Activated CD4-positive, alpha-beta T cell treated with anti-CD3 and anti-CD28 coated beads, Interleukin-2, amount 50 U/mL, for 24 hours (primary cell): ENCODE data around the gene HLX.

Experiments used
- DNase-seq, 2 donors: peaks; one replicate each; pipeline ENCODE4 v3.0.0-alpha.2; 2020; ENCODE audit warnings: low read depth in 1 of 2, low spot score in 1 of 2

The HLX gene

GRCh38 chr1:220882061-220882891, 3.0 kb downstream of the HLX start:
- DNase-seq = no peak

DNA sequence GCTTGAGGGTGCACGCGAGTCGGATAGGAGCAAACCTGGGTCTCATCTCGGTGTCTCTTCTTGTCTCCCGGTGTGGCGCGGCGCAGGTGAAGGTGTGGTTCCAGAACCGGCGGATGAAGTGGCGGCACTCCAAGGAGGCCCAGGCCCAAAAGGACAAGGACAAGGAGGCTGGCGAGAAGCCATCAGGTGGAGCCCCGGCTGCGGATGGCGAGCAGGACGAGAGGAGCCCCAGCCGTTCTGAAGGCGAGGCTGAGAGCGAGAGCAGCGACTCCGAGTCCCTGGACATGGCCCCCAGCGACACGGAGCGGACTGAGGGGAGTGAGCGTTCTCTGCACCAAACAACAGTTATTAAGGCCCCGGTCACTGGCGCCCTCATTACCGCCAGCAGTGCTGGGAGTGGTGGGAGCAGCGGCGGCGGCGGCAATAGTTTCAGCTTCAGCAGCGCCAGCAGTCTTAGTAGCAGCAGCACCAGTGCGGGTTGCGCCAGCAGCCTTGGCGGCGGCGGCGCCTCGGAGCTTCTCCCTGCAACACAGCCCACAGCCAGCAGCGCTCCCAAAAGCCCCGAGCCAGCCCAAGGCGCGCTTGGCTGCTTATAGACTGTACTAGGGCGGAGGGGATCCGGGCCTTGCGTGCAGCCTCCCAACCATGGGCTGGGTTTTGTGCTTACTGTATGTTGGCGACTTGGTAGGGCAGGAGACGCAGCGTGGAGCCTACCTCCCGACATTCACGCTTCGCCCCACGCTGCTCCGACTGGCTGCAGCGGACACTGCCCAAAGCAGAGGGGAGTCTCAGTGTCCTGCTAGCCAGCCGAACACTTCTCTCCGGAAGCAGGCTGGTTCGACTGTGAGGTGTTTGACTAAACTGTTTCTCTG, 5.1 kb downstream of the HLX start:
- DNase-seq = no peak

- no peak for DNase-seq
These were observed 6.0 kb downstream of the HLX start for GRCh38 chr1:220884981-220885918.

GRCh38 chr1:220885971-220886370, 6.7 kb downstream of the HLX start:
- DNase-seq = no peak

- no peak for DNase-seq
These were observed 7.4 kb downstream of the HLX start for GRCh38 chr1:220886470-220887201.

- DNase-seq = no peak
These were observed 7.9 kb downstream of the HLX start for GRCh38 chr1:220887202-220887519.

DNA sequence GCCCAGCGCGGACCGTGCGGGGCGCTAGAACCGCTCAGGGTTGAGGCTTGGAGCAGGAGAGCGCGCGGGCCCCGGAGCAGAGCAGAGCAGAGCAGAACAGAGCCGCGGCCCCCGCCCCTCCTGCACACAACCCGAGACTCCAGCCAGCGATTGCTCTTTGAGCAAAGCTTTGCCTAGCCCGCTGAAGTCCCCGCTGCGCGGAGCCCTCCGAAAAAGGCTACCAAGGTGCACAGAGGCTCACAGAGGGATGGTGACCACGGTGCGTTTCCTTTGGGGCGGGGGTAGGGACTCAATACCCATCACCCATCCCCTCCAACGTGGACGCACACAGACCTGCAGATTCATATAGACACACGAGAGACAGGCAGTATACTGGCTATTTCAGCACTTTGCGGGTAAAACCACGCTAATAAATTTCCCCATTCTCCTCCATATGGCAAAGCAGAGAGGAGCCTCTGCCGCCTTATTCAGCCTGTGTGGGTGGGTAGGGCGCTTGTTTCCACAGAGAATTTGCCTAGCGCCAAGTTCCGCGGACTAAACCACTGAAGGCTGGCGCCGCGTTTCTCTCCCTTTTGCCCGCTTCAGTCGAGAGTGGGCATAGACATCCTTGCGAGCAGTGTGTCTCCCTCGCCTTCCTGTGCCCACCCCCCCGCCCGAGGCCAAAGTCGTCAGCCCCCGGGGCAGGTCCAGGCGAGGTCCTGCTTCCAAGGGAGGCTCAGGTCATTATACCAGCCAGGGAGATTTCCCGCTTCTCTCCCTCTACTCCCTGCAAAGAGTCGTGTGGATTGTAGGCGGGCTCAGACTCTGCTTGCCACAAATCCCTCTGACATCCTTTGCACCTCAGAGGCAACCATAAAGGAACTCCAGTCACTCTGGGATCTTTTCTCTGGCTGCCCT, 8.5 kb downstream of the HLX start:
- no peak for DNase-seq

DNA sequence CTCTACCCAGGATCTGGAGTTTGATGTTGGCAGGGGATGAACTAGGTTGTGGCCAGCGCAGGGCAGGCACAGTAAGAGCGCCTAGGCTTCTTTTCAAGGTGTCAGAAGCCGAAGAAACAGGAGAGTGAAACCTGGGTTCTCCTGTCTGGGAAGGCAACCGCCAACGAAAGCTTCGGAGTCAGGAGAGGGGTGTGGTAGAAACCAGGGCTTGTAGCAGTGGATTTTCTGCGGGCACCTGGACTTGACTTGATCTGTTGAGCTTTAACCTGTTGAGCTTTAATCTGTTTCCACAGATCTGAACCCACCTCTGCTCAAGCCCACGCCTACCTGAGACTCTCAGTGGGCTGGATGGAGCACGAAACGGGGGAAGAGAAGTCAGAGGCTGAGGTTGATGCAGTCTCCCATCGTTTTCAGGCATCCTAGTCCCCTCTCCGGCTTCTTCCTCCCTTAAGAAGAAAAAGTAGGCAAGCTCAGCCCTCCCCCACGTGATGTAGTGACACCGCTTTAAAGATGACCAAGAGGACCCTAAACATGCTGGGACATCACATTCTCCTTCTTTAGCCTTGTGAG, 9.3 kb downstream of the HLX start:
- DNase-seq = no peak

DNA sequence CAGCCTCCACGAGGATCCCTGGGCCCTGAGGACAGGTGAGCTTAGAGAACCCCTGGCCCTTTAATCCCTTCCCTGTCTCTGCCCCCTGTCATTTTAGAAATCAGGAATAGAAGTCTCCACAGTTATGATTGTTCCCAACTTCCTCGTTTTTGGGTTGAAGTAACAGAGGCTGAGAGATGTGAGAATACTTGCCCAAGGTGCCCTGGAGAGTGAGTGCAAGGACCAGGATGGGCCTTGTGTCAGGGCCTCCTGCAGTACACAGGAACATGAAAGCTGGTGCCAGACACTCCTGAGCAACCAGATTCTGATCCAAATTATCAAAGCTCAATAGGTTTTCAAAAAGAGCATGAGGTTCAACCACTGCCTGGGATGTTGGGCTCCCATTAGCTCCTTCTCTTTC, 10.1 kb downstream of the HLX start:
- DNase-seq = no peak

- DNase-seq = no peak
These were observed 10.6 kb downstream of the HLX start for GRCh38 chr1:220889848-220890287.

DNA sequence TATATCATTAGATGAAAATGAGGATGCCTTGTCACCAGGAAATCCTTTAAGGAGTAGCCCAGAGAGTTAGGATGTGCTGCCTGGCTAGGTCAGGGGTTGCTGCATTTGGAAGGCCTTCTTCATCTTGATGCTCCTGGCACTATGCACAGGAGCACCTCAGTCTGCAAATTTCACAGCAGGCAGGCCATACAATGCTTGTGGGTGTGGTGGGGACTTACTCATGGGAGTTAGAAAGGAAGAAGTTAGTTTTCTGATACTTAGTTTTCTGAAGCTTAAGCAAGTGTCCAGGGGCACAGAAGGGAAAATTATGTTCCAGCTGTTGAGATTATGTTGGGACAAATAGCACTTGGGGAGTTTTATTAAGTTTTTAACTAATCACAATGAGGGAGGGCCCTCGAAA, 11.4 kb downstream of the HLX start:
- no peak for DNase-seq

- no peak for DNase-seq
These were observed 12.2 kb downstream of the HLX start for GRCh38 chr1:220891224-220892085.

- no peak for DNase-seq
These were observed 12.8 kb downstream of the HLX start for GRCh38 chr1:220892086-220892376.

- DNase-seq = no peak
These were observed 13.9 kb downstream of the HLX start for GRCh38 chr1:220892997-220893700.

DNA sequence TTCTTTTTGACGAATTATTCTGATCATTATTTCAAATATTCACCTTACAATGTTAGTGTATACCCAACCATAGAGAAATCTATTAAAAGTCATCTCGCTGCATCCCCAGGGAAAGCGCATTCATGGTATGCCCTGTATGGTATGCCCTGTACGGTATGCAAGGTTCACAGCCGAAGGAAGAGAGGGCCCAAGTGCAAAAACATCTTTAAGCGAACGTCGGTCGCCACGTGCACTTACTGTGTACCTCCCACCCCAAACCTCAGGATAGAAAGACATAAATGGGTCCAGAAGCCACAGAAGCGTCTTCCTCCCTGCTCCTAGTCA, 14.4 kb downstream of the HLX start:
- no peak for DNase-seq

GRCh38 chr1:220894025-220894923, 15.0 kb downstream of the HLX start:
- no peak for DNase-seq

- no peak for DNase-seq
These were observed 15.6 kb downstream of the HLX start for GRCh38 chr1:220894924-220895256.
